IMR-90 (cell line): ENCODE results near the gene CHN2. TPM values are rescaled to one million over a fixed set of nuclear protein-coding genes. Genes with fewer than 3 reads are reported as not detected.

Experiments used
- ATAC-seq: fragments of 200-7000 bp; cut with Tn5 transposase; 2 replicates; pipeline ENCODE4 v1.9.1; 2020; ENCODE audit warnings: low read depth, mild to moderate bottlenecking, moderate library complexity
- BruUV-seq: library from RNA; stranded (reverse); fragments of 400-500 nt; replicated peaks from 2 replicates; lab custom pipeline; 2021; lab: Mats Ljungman, UMichigan
- CTCF ChIA-PET: fragments of 300-600 bp; formaldehyde crosslinking; extraction: SDS; loops from one replicate; lab custom pipeline; 2021; ENCODE audit warnings: antibody characterized with exemption; lab: Yijun Ruan, JAX
- POLR2A ChIA-PET: fragments of 300-600 bp; sonication (Branson Sonifier 250); formaldehyde crosslinking; loops from one replicate; lab custom pipeline; 2022; ENCODE audit warnings: antibody characterized with exemption; ENCODE audit not compliant: unreplicated experiment; lab: Charles Lee
- DNase-seq: peaks from one replicate; pipeline ENCODE4 v3.0.0; 2013
- H2AFZ ChIP-seq: replicated peaks from 2 replicates; pipeline ENCODE3; 2013; ENCODE audit warnings: low read length, mild to moderate bottlenecking; ENCODE audit not compliant: poor library complexity
- H2AK5ac ChIP-seq: 2 replicates; pipeline ENCODE4 v1.6.1; 2013; ENCODE audit warnings: low read depth, low read length, inconsistent platforms
- H2AK9ac ChIP-seq: replicated peaks from 2 replicates; pipeline ENCODE3; 2013; ENCODE audit warnings: mild to moderate bottlenecking, low read depth, low read length, moderate library complexity; ENCODE audit not compliant: poor library complexity
- H2BK120ac ChIP-seq: 2 replicates; pipeline ENCODE4 v1.6.1; 2013; ENCODE audit warnings: low read depth, low read length, inconsistent platforms
- H2BK15ac ChIP-seq: 3 replicates; pipeline ENCODE4 v1.6.1; 2013; ENCODE audit warnings: low read depth, low read length, inconsistent platforms
- H2BK20ac ChIP-seq: 2 replicates; pipeline ENCODE4 v1.6.1; 2013; ENCODE audit warnings: low read depth, mild to moderate bottlenecking, inconsistent platforms, low read length, moderate library complexity
- H2BK5ac ChIP-seq: 2 replicates; pipeline ENCODE4 v1.6.1; 2013; ENCODE audit warnings: mild to moderate bottlenecking, low read depth, low read length, inconsistent platforms; ENCODE audit not compliant: poor library complexity, severe bottlenecking
- H3K14ac ChIP-seq: replicated peaks from 2 replicates; pipeline ENCODE4 v1.6.1; 2013; ENCODE audit warnings: low read depth, low read length, inconsistent platforms
- H3K18ac ChIP-seq: 2 replicates; pipeline ENCODE4 v1.6.1; 2013; ENCODE audit warnings: low read depth, low read length, control low read depth
- H3K23ac ChIP-seq: 2 replicates; pipeline ENCODE4 v1.6.1; 2013; ENCODE audit warnings: low read depth, low read length, inconsistent platforms
- H3K27ac ChIP-seq: 2 replicates; pipeline ENCODE4 v1.5.1; 2013; ENCODE audit warnings: mild to moderate bottlenecking, control low read depth, low read length; ENCODE audit not compliant: insufficient read depth
- H3K27me3 ChIP-seq: 2 replicates; pipeline ENCODE4 v1.6.1; 2013; ENCODE audit warnings: low read length; ENCODE audit not compliant: control insufficient read depth, insufficient read depth
- H3K36me3 ChIP-seq: 2 replicates; pipeline ENCODE4 v1.6.1; 2013; ENCODE audit warnings: low read length, mixed read lengths; ENCODE audit not compliant: control insufficient read depth, insufficient read depth
- H3K4ac ChIP-seq: 2 replicates; pipeline ENCODE4 v1.6.1; 2013; ENCODE audit warnings: low read depth, low read length, inconsistent platforms
- H3K4me1 ChIP-seq: 2 replicates; pipeline ENCODE4 v1.6.1; 2013; ENCODE audit warnings: low read length, mixed read lengths; ENCODE audit not compliant: control insufficient read depth, insufficient read depth
- H3K4me2 ChIP-seq: 2 replicates; pipeline ENCODE4 v1.6.1; 2013; ENCODE audit warnings: low read depth, mild to moderate bottlenecking, control low read depth, low read length, moderate library complexity
- H3K4me3 ChIP-seq: 2 replicates; pipeline ENCODE4 v1.5.1; 2013; ENCODE audit warnings: low read depth, mild to moderate bottlenecking, control low read depth, low read length, moderate library complexity; ENCODE audit not compliant: insufficient read depth
- H3K56ac ChIP-seq: 2 replicates; pipeline ENCODE4 v1.6.1; 2013; ENCODE audit warnings: low read length, inconsistent platforms; ENCODE audit not compliant: insufficient read depth; ENCODE audit errors: extremely low read depth
- H3K79me1 ChIP-seq, 2 experiments: 2 replicates each; pipeline ENCODE4 v1.6.1; 2013; ENCODE audit warnings: low read length in 2 of 2, inconsistent platforms in 1 of 2, low read depth in 1 of 2
- H3K9ac ChIP-seq: 2 replicates; pipeline ENCODE4 v1.6.1; 2013; ENCODE audit warnings: low read depth, low read length, control low read depth
- H3K9me1 ChIP-seq: 2 replicates; pipeline ENCODE4 v1.6.1; 2013; ENCODE audit warnings: low read length, inconsistent platforms; ENCODE audit not compliant: insufficient read depth
- H3K9me3 ChIP-seq: 2 replicates; pipeline ENCODE4 v1.6.1; 2013; ENCODE audit warnings: low read length; ENCODE audit not compliant: control insufficient read depth, insufficient read depth
- H4K20me1 ChIP-seq: 2 replicates; pipeline ENCODE4 v1.6.1; 2013; ENCODE audit warnings: low read length, inconsistent platforms; ENCODE audit not compliant: insufficient read depth
- H4K5ac ChIP-seq: 2 replicates; pipeline ENCODE4 v1.6.1; 2013; ENCODE audit warnings: mild to moderate bottlenecking, low read depth, low read length, control low read depth
- H4K8ac ChIP-seq, 2 experiments: 2 replicates each; pipeline ENCODE4 v1.6.1; 2013; ENCODE audit warnings: low read depth in 2 of 2, low read length in 2 of 2, control low read depth in 1 of 2, inconsistent platforms in 1 of 2
- H4K91ac ChIP-seq: 2 replicates; pipeline ENCODE4 v1.6.1; 2013; ENCODE audit warnings: low read depth, low read length, inconsistent platforms; ENCODE audit not compliant: insufficient read depth
- BHLHE40 ChIP-seq: fragments of 150-350 bp; IDR thresholded peaks from 2 replicates; pipeline ENCODE4 v1.6.1; 2016; ENCODE audit warnings: mild to moderate bottlenecking, low read depth, low read length
- CEBPB ChIP-seq: IDR thresholded peaks from 2 replicates; pipeline ENCODE4 v1.6.1; 2012; ENCODE audit warnings: low read depth, low read length, improper control_type of control experiment
- CHD1 ChIP-seq: IDR thresholded peaks from 2 replicates; pipeline ENCODE4 v1.6.1; 2012; ENCODE audit warnings: low read depth, low read length, improper control_type of control experiment
- FOS ChIP-seq: fragments of 150-350 bp; IDR thresholded peaks from 2 replicates; pipeline ENCODE4 v1.6.1; 2016; ENCODE audit warnings: low read depth, low read length
- MAZ ChIP-seq: IDR thresholded peaks from 2 replicates; pipeline ENCODE4 v1.6.1; 2012; ENCODE audit warnings: low read depth, mild to moderate bottlenecking, low read length, improper control_type of control experiment, moderate library complexity, borderline replicate concordance
- MXI1 ChIP-seq: IDR thresholded peaks from 2 replicates; pipeline ENCODE4 v1.6.1; 2012; ENCODE audit warnings: low read depth, mild to moderate bottlenecking, low read length, moderate library complexity, borderline replicate concordance
- NFE2L2 ChIP-seq: fragments of 150-350 bp; IDR thresholded peaks from 2 replicates; pipeline ENCODE4 v1.6.1; 2016; ENCODE audit warnings: low read depth, mild to moderate bottlenecking, low read length
- POLR2A ChIP-seq: IDR thresholded peaks from 2 replicates; pipeline ENCODE4 v1.6.1; 2012; ENCODE audit warnings: mild to moderate bottlenecking, low read depth, low read length
- RAD21 ChIP-seq: IDR thresholded peaks from 2 replicates; pipeline ENCODE4 v1.6.1; 2012; ENCODE audit warnings: low read length, improper control_type of control experiment
- RCOR1 ChIP-seq: IDR thresholded peaks from 2 replicates; pipeline ENCODE4 v1.6.1; 2012; ENCODE audit warnings: mild to moderate bottlenecking, low read length, improper control_type of control experiment; ENCODE audit not compliant: insufficient replicate concordance
- RFX5 ChIP-seq: IDR thresholded peaks from 2 replicates; pipeline ENCODE4 v1.8.0; 2012; ENCODE audit warnings: low read depth, mild to moderate bottlenecking, low read length, moderate library complexity
- WGBS, 2 experiments: methylation state at CpG; one replicate each; pipeline versions ENCODE4 v1.1.5 to v1.1.7; 2013; ENCODE audit warnings: missing lambda C conversion rate in 2 of 2; ENCODE audit not compliant: insufficient read length in 1 of 2; ENCODE audit errors: extremely low coverage in 2 of 2; 5-methylcytosine and 5-hydroxymethylcytosine counted together
- dilution Hi-C: fragments of 300-500 bp; cut with HindIII; formaldehyde crosslinking; loops from one replicate; pipeline ENCODE4 v1.14.3; 2018; ENCODE audit warnings: low sequenced_read_pairs; ENCODE audit not compliant: unreplicated experiment
- in situ Hi-C: fragments of 300-500 bp; cut with MboI; formaldehyde crosslinking; loops from 3 replicates; pipeline ENCODE4 v1.14.3; 2019; ENCODE audit warnings: low sequenced_read_pairs, inconsistent platforms, mixed read lengths
- intact Hi-C: fragments of 100-400 bp; cut with micrococcal nuclease; formaldehyde crosslinking; loops from 2 replicates; pipeline ENCODE4 v1.10.0; 2022
- polyA plus RNA-seq, 3 experiments: library from polyadenylated mRNA; depleted of rRNA; stranded (reverse); fragments of >200 nt; gene quantifications; 2 replicates each; pipeline ENCODE4 v1.2.3, GENCODE V29; 2012; ENCODE audit warnings: low replicate concordance in 1 of 3
- total RNA-seq: library from RNA; depleted of rRNA; stranded (reverse); fragments of >200 nt; gene quantifications from 2 replicates; pipeline ENCODE4 v1.2.3, GENCODE V29; 2012
- TF ChIP-seq, protein P1 (sequence below): conservative IDR thresholded peaks from 2 replicates; pipeline ENCODE4 v1.5.1; 2012; ENCODE audit warnings: mild to moderate bottlenecking, low read depth, low read length, improper control_type of control experiment
- TF ChIP-seq, protein P2 (sequence below): fragments of 150-350 bp; IDR thresholded peaks from 2 replicates; pipeline ENCODE4 v1.6.1; 2016; ENCODE audit warnings: low read depth, mild to moderate bottlenecking, low read length, moderate library complexity, borderline replicate concordance
- TF ChIP-seq, protein P3 (sequence below): fragments of 150-350 bp; IDR thresholded peaks from 2 replicates; pipeline ENCODE4 v1.6.1; 2017; ENCODE audit warnings: mild to moderate bottlenecking, antibody characterized with exemption, low read length, low read depth

Gene CHN2
- total and polyA plus RNA-seq, 2 of the 4 experiments (the other 2 are of a cell fraction): not detected

DNA sequence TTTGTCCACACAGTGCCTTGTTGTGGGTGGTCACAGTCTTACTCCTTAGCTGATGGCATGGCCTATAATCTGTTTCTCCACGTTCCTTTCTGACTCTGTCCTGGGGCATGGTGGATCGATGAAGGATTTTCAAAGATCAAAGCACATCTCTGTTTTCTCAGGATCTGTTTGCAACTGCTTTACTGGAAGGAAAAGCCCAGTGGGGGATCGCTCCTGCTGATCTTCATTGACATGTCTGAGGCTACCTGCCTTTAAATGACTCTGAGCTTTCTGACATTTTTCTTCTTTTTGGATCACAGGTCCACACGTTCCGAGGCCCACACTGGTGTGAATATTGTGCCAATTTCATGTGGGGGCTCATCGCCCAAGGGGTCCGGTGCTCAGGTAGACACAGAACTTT lies 301.1 kb downstream of the CHN2 start:
- H3K4me3 ChIP-seq: no peak overlapping the region
- no peak overlapping the region for H2AFZ ChIP-seq
- H3K4ac ChIP-seq: no peak overlapping the region
- intact Hi-C loops: no loop called here
- 40% methylated on average over 2 of the region's 7 CpGs; no CpG with 5 or more reads in 1 of the 2 experiments for WGBS, 2 experiments
- no peak overlapping the region for H3K23ac ChIP-seq
- H2AK5ac ChIP-seq: no peak overlapping the region
- DNase-seq (no peak), ATAC-seq (no peak)
- no peak overlapping the region for H2AK9ac ChIP-seq
- BruUV-seq: no TSS peak
- dilution Hi-C loops: no loop called here
- H4K5ac ChIP-seq: no peak overlapping the region
- no peak overlapping the region for H2BK5ac ChIP-seq
- in situ Hi-C loops: no loop called here
- no peak overlapping the region for H2BK15ac ChIP-seq
- TF ChIP-seq FOS (no peak), CEBPB (no peak), MXI1 (no peak), MAZ (no peak), NFE2L2 (no peak), CHD1 (no peak), BHLHE40 (no peak), POLR2A (no peak), RCOR1 (no peak), RFX5 (no peak), RAD21 (no peak)
- TF ChIP-seq, protein P1, sequence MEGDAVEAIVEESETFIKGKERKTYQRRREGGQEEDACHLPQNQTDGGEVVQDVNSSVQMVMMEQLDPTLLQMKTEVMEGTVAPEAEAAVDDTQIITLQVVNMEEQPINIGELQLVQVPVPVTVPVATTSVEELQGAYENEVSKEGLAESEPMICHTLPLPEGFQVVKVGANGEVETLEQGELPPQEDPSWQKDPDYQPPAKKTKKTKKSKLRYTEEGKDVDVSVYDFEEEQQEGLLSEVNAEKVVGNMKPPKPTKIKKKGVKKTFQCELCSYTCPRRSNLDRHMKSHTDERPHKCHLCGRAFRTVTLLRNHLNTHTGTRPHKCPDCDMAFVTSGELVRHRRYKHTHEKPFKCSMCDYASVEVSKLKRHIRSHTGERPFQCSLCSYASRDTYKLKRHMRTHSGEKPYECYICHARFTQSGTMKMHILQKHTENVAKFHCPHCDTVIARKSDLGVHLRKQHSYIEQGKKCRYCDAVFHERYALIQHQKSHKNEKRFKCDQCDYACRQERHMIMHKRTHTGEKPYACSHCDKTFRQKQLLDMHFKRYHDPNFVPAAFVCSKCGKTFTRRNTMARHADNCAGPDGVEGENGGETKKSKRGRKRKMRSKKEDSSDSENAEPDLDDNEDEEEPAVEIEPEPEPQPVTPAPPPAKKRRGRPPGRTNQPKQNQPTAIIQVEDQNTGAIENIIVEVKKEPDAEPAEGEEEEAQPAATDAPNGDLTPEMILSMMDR: no peak
- TF ChIP-seq, protein P2, sequence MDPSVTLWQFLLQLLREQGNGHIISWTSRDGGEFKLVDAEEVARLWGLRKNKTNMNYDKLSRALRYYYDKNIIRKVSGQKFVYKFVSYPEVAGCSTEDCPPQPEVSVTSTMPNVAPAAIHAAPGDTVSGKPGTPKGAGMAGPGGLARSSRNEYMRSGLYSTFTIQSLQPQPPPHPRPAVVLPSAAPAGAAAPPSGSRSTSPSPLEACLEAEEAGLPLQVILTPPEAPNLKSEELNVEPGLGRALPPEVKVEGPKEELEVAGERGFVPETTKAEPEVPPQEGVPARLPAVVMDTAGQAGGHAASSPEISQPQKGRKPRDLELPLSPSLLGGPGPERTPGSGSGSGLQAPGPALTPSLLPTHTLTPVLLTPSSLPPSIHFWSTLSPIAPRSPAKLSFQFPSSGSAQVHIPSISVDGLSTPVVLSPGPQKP: no peak
- TF ChIP-seq, protein P3, sequence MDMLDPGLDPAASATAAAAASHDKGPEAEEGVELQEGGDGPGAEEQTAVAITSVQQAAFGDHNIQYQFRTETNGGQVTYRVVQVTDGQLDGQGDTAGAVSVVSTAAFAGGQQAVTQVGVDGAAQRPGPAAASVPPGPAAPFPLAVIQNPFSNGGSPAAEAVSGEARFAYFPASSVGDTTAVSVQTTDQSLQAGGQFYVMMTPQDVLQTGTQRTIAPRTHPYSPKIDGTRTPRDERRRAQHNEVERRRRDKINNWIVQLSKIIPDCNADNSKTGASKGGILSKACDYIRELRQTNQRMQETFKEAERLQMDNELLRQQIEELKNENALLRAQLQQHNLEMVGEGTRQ: no peak
- no peaks in the 10 kb centered on the region for H3K4me1 ChIP-seq
- no peak overlapping the region for H4K8ac ChIP-seq
- POLR2A ChIA-PET: no interaction called here
- no peaks in the 10 kb centered on the region for H3K9me3 ChIP-seq
- no peak overlapping the region for H3K56ac ChIP-seq
- H4K20me1 ChIP-seq: no peaks in the 10 kb centered on the region
- no peak overlapping the region for H3K14ac ChIP-seq
- H3K9ac ChIP-seq: no peak overlapping the region
- H3K27ac ChIP-seq: no peak overlapping the region
- CTCF ChIA-PET: interaction anchor here (0.7 kb wide), 1 partner anchor 85 kb away, joined by 3 read pairs; no protein-coding TSS in a partner anchor
- H3K9me1 ChIP-seq: no peaks in the 10 kb centered on the region
- no peaks in the 10 kb centered on the region for H3K27me3 ChIP-seq
- H4K91ac ChIP-seq: no peak overlapping the region
- H2BK20ac ChIP-seq: no peak overlapping the region
- H3K18ac ChIP-seq: no peak overlapping the region
- no peaks in the 10 kb centered on the region for H3K79me1 ChIP-seq
- no peak overlapping the region for H2BK120ac ChIP-seq
- H3K4me2 ChIP-seq: no peak overlapping the region
- H3K36me3 ChIP-seq: no peaks in the 10 kb centered on the region
